Kidney epithelial cell (primary cell): ENCODE data around the gene SECTM1. TPM values are rescaled to one million over a fixed set of nuclear protein-coding genes. Genes with fewer than 3 reads are reported as not detected.
"Not testable (repeated sequence)": the region's sequence is repeated elsewhere in the genome, so short reads cannot be mapped to it uniquely, and the experiment has no call there.

Experiments used
- DNase-seq: peaks from one replicate; pipeline ENCODE4 v3.0.0-alpha.2; 2010; ENCODE audit warnings: low read depth
- H3K27me3 ChIP-seq: 2 replicates; pipeline ENCODE4 v1.6.0; 2011; ENCODE audit warnings: low read length; ENCODE audit not compliant: control insufficient read depth, insufficient read depth
- H3K36me3 ChIP-seq: 2 replicates; pipeline ENCODE4 v1.5.1; 2011; ENCODE audit warnings: low read length; ENCODE audit not compliant: control insufficient read depth, insufficient read depth
- H3K4me3 ChIP-seq: 2 replicates; pipeline ENCODE4 v1.5.1; 2011; ENCODE audit warnings: low read depth, mild to moderate bottlenecking, control low read depth, low read length
- total RNA-seq: library from RNA; depleted of rRNA; stranded (reverse); fragments of >200 nt; gene quantifications from 2 replicates; pipeline ENCODE4 v1.2.3, GENCODE V29; 2015
- TF ChIP-seq, protein P1 (sequence below): IDR thresholded peaks from 2 replicates; pipeline ENCODE4 v1.5.1; 2011; ENCODE audit warnings: mild to moderate bottlenecking, moderate library complexity, low read length, control low read depth, inconsistent platforms; ENCODE audit not compliant: insufficient read depth, poor library complexity, severe bottlenecking

Gene SECTM1
- total RNA-seq, 1 donor from 2014 or later = not detected

DNA sequence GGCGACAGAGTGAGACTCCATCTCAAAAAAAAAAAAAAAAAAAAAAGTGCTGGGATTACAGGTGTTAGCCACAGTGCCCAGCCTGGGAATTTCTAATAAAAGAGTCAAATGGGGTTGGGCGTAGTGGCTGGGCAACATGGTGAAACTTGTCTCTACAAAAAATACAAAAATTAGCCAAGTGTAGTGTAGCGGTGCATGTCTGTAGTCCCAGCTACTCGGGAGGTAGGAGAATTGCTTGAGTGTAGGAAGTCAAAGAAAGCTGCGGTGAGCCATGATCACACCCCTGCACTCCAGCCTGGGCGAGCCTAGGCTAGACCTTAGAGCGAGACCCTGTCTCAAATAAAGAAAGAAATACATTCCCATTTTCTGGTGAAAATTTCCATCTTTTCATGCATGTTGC, 35.6 kb upstream of the SECTM1 start:
- TF ChIP-seq, protein P1, sequence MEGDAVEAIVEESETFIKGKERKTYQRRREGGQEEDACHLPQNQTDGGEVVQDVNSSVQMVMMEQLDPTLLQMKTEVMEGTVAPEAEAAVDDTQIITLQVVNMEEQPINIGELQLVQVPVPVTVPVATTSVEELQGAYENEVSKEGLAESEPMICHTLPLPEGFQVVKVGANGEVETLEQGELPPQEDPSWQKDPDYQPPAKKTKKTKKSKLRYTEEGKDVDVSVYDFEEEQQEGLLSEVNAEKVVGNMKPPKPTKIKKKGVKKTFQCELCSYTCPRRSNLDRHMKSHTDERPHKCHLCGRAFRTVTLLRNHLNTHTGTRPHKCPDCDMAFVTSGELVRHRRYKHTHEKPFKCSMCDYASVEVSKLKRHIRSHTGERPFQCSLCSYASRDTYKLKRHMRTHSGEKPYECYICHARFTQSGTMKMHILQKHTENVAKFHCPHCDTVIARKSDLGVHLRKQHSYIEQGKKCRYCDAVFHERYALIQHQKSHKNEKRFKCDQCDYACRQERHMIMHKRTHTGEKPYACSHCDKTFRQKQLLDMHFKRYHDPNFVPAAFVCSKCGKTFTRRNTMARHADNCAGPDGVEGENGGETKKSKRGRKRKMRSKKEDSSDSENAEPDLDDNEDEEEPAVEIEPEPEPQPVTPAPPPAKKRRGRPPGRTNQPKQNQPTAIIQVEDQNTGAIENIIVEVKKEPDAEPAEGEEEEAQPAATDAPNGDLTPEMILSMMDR = no peak
- no peak for DNase-seq
- Histone ChIP-seq H3K27me3 (peaks cover 38% of the 10 kb centered on the region), H3K36me3 (no peaks in the 10 kb centered on the region), H3K4me3 (no peak overlapping the region)

DNA sequence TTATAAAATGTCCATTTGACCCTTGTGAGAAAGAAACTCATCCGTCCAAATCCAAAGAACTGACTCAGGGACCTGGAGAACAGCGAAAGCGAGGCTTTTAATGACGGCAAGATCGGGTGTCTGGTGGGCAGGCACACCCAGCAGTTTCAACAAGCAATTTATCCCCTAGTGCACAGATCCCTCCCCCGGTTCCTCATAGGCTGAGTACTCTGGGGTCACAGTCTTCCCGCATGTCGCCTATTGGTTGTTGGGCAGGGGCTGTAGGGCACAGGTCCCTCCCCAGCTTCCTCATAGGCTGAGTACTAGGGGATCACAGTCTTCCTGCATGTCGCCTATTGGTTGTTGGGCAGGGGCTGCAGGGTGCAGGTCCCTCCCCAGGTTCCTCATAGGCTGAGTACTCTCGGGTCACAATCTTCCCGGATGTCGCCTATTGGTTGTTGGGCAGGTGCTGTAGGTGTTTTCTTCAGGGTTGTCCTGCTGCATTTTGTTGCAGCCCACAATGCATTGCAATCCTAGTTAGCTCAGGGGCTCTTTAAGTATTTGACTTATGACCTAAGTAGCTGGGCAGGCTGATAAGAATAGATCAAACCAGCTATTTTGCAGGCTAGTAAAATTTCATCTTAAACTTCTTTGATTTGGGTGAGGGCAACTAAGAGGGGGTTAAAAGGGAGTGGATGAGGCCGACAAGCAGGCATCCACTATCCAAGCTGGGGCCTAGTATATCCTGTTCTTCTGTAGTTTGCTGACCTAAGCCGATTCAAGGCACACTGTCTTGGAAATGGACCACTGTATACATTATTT, 34.4 kb upstream of the SECTM1 start:
- H3K27me3 ChIP-seq = peaks cover 36% of the 10 kb centered on the region
- no peaks in the 10 kb centered on the region for H3K36me3 ChIP-seq
- TF ChIP-seq, protein P1 = no peak
- no peak for DNase-seq
- H3K4me3 ChIP-seq = no peak overlapping the region

DNA sequence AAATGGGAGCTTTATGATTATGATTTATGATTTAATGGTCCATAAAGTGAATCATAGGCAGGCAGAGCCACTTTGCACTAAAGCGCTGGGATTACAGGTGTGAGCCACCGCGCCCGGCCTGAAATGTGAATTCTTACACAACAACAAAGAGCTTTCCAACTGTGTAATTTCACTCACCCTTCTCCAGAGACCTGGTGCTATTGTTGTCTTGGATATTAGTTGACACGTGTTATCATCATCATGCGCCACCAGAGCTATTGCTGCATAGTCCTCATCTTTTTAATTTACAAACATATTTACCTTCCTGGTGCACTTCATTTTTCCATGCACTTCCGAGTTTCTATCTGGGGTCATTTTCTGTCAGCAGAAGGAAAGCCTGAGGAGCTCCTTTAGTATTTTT, 33.2 kb upstream of the SECTM1 start:
- H3K4me3 ChIP-seq = no peak overlapping the region
- H3K36me3 ChIP-seq = no peaks in the 10 kb centered on the region
- H3K27me3 ChIP-seq = peaks cover 30% of the 10 kb centered on the region
- no peak for DNase-seq
- TF ChIP-seq, protein P1 = no peak

DNA sequence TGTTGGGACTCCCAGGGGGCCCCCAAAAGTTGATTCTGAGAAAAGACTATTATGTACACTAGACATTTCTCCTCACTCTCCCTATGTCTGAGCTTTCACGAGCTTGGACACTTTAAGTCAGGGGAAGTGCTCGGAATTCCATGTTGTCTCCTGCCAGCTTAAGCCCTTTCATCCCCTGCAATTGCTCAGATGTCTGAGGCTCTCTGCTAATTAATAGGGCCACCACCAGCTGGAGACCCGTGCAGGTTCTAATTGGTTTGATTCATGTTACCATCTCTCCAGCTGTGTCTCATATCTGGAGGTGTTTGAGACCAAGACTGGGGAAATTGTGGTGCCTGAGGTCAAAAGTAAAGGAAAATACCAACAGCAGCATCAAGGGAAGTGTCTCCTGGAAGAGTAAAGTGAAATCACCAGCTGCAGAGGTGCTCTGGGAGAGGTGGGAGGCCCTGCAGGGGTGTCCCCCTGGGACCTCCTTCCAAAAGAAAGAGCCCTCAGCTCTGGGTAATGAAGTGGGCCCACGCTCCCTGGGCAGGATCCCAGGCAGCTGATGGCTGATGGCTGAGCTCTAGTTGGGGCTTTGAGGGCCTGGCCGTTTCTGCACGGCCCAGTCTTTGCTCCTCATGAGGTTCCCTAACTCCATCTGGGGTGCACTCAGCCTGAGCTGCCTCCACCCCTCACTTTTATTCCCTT, 32.2 kb upstream of the SECTM1 start:
- H3K36me3 ChIP-seq = no peaks in the 10 kb centered on the region
- H3K4me3 ChIP-seq = no peak overlapping the region
- peaks cover 20% of the 10 kb centered on the region for H3K27me3 ChIP-seq
- DNase-seq = no peak
- TF ChIP-seq, protein P1 = no peak

DNA sequence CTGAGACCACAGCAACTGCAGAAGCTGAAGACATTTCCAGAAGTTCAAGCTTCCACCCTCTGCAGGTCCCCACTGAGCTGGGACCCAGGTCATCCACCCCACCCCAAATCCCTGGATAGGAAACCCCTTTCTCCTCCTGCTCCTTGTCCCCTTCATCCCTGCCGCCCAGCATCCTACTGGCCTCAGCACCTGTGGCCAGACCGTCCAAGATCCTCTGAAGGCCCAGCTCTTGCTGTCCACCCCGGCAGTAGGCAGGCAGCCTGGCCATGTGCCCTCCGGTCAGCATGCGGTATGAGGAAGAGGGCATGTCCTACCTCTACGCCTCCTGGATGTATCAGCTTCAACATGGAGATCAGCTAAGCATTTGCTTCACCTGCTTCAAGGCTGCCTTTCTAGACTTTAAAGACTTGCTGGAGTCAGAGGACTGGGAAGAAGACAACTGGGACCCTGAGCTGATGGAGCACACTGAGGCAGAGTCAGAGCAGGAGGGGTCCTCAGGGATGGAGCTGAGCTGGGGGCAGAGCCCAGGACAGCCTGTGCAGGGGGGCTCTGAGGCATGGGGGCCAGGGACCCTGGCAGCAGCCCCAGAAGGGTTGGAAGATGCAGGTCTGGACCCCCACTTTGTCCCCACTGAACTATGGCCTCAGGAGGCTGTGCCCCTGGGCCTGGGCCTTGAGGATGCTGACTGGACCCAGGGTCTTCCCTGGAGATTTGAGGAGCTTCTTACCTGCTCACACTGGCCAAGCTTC, 28.5 kb upstream of the SECTM1 start:
- TF ChIP-seq, protein P1 = no peak
- H3K36me3 ChIP-seq = no peaks in the 10 kb centered on the region
- no peak overlapping the region for H3K4me3 ChIP-seq

DNA sequence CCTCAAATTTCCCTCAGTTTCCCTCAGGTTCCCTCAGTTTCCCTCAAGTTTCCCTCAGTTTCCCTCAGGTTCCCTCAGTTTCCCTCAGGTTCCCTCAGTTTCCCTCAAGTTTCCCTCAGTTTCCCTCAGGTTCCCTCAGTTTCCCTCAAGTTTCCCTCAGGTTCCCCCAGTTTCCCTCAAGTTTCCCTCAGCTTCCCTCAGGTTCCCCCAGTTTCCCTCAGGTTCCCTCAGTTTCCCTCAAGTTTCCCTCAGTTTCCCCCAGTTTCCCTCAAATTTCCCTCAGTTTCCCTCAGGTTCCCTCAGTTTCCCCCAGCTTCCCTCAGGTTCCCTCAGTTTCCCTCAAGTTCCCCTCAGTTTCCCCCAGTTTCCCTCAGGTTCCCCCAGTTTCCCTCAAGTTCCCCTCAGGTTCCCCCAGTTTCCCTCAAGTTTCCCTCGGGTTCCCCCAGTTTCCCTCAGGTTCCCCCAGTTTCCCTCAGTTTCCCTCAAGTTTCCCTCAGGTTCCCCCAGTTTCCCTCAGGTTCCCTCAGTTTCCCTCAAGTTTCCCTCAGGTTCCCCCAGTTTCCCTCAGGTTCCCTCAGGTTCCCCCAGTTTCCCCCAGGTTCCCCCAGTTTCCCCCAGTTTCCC, 26.0 kb upstream of the SECTM1 start:
- not testable (repeated sequence) for DNase-seq, H3K27me3 ChIP-seq, H3K36me3 ChIP-seq, H3K4me3 ChIP-seq

More for the DNA sequence above, 28.5 kb upstream of the SECTM1 start:
- DNase-seq = no peak
- H3K27me3 ChIP-seq = peaks cover 14% of the 10 kb centered on the region
